SK-N-SH treated with all-trans-retinoic acid at 6 μM for 48 hours (cell line): Measurements from ENCODE around the gene SGO1.

Experiments used
- ATAC-seq: fragments of 200-7000 bp; cut with Tn5 transposase; 3 replicates; pipeline ENCODE4 v1.9.1; 2020; ENCODE audit warnings: mild to moderate bottlenecking, moderate library complexity
- ARNTL ChIP-seq: fragments of 450-650 bp; formaldehyde crosslinking; IDR thresholded peaks from 2 replicates; pipeline ENCODE4 v1.5.0; 2020; ENCODE audit warnings: low read depth, mild to moderate bottlenecking, moderate library complexity, borderline replicate concordance
- BACH2 ChIP-seq: fragments of 250-450 bp; sonication (Bioruptor Pico); IDR thresholded peaks from 2 replicates; pipeline ENCODE4 v1.9.0; 2021; ENCODE audit warnings: mild to moderate bottlenecking, borderline replicate concordance
- CSDC2 ChIP-seq: fragments of 250-450 bp; sonication (Bioruptor Pico); IDR thresholded peaks from 2 replicates; pipeline ENCODE4 v1.5.0; 2020; ENCODE audit warnings: mild to moderate bottlenecking, moderate library complexity
- CSRNP3 ChIP-seq: fragments of 250-450 bp; sonication (Bioruptor Pico); IDR thresholded peaks from 2 replicates; pipeline ENCODE4 v1.5.1; 2021; ENCODE audit warnings: mild to moderate bottlenecking, moderate library complexity
- ESRRG ChIP-seq: fragments of 250-450 bp; sonication (Bioruptor Pico); IDR thresholded peaks from 2 replicates; pipeline ENCODE4 v1.6.1; 2021; ENCODE audit warnings: mild to moderate bottlenecking
- GLIS3 ChIP-seq: fragments of 250-450 bp; sonication (Bioruptor Pico); IDR thresholded peaks from 2 replicates; pipeline ENCODE4 v1.5.0; 2020; ENCODE audit warnings: mild to moderate bottlenecking, moderate library complexity
- ISL1 ChIP-seq: fragments of 250-450 bp; sonication (Bioruptor Pico); IDR thresholded peaks from 2 replicates; pipeline ENCODE4 v2.1.2; 2022; ENCODE audit warnings: mild to moderate bottlenecking, moderate library complexity
- PATZ1 ChIP-seq: fragments of 250-450 bp; sonication (Bioruptor Pico); IDR thresholded peaks from 2 replicates; pipeline ENCODE4 v1.8.0; 2020; ENCODE audit warnings: mild to moderate bottlenecking, moderate library complexity, borderline replicate concordance
- POU6F1 ChIP-seq: fragments of 250-450 bp; sonication (Bioruptor Pico); IDR thresholded peaks from 2 replicates; pipeline ENCODE4 v1.8.0; 2021; ENCODE audit warnings: low read depth, mild to moderate bottlenecking, moderate library complexity, borderline replicate concordance
- PPARA ChIP-seq: fragments of 250-450 bp; sonication (Bioruptor Pico); IDR thresholded peaks from 2 replicates; pipeline ENCODE4 v1.5.0; 2020; ENCODE audit warnings: mild to moderate bottlenecking, borderline replicate concordance
- RARB ChIP-seq: fragments of 250-450 bp; sonication (Bioruptor Pico); IDR thresholded peaks from 2 replicates; pipeline ENCODE4 v1.8.0; 2021; ENCODE audit warnings: mild to moderate bottlenecking, moderate library complexity
- SNAI2 ChIP-seq: fragments of 250-450 bp; sonication (Bioruptor Pico); IDR thresholded peaks from 2 replicates; pipeline ENCODE4 v1.5.0; 2020; ENCODE audit warnings: mild to moderate bottlenecking, moderate library complexity
- TCF4 ChIP-seq: fragments of 250-450 bp; sonication (Bioruptor Pico); IDR thresholded peaks from 2 replicates; pipeline ENCODE4 v1.8.0; 2021; ENCODE audit warnings: mild to moderate bottlenecking, moderate library complexity, borderline replicate concordance
- TOX ChIP-seq: fragments of 250-450 bp; sonication (Bioruptor Pico); IDR thresholded peaks from 2 replicates; pipeline ENCODE4 v1.8.0; 2021; ENCODE audit warnings: mild to moderate bottlenecking, moderate library complexity, borderline replicate concordance
- TSHZ2 ChIP-seq: fragments of 250-450 bp; sonication (Bioruptor Pico); IDR thresholded peaks from 2 replicates; pipeline ENCODE4 v1.5.0; 2020; ENCODE audit warnings: mild to moderate bottlenecking, moderate library complexity
- ZC3H10 ChIP-seq: fragments of 250-450 bp; sonication (Bioruptor Pico); IDR thresholded peaks from 2 replicates; pipeline ENCODE4 v1.5.1; 2021; ENCODE audit warnings: mild to moderate bottlenecking, moderate library complexity
- ZFP3 ChIP-seq: fragments of 250-450 bp; sonication (Bioruptor Pico); IDR thresholded peaks from 2 replicates; pipeline ENCODE4 v1.5.0; 2020; ENCODE audit warnings: mild to moderate bottlenecking, moderate library complexity
- ZFP30 ChIP-seq: fragments of 450-650 bp; formaldehyde crosslinking; IDR thresholded peaks from 2 replicates; pipeline ENCODE4 v1.5.0; 2022; ENCODE audit warnings: mild to moderate bottlenecking, moderate library complexity
- ZNF565 ChIP-seq: fragments of 450-650 bp; formaldehyde crosslinking; conservative IDR thresholded peaks from 2 replicates; pipeline ENCODE4 v1.5.0; 2020; ENCODE audit warnings: low read depth, mild to moderate bottlenecking, moderate library complexity
- ZNF8 ChIP-seq: fragments of 450-650 bp; formaldehyde crosslinking; IDR thresholded peaks from 2 replicates; pipeline ENCODE4 v1.5.0; 2020; ENCODE audit warnings: mild to moderate bottlenecking, moderate library complexity

The SGO1 gene

GRCh38 chr3:20232906-20233780 is 47.1 kb upstream of the SGO1 start:
- TF ChIP-seq TCF4 (CRISPR knock-in tag) (no peak), SNAI2 (CRISPR knock-in tag) (no peak), CSRNP3 (CRISPR knock-in tag) (no peak), ISL1 (CRISPR knock-in tag) (no peak), BACH2 (CRISPR knock-in tag) (no peak), ZFP30 (no peak), ZC3H10 (no peak)
- ATAC-seq, result no peak

GRCh38 chr3:20230954-20231353 is 44.9 kb upstream of the SGO1 start:
- ATAC-seq, result no peak
- TF ChIP-seq PPARA (CRISPR knock-in tag) (no peak), ZC3H10 (no peak), BACH2 (CRISPR knock-in tag) (no peak), GLIS3 (CRISPR knock-in tag) (no peak)
- TF ChIP-seq, all 23 proteins: peak for 0

- ATAC-seq, result peak; percentile 74
- TF ChIP-seq ARNTL (no peak), PATZ1 (CRISPR knock-in tag) (no peak), ZFP30 (no peak), SNAI2 (CRISPR knock-in tag) (no peak), ZC3H10 (no peak), ZFP3 (no peak), BACH2 (CRISPR knock-in tag) (no peak), ZNF8 (no peak), TOX (no peak), ESRRG (CRISPR knock-in tag) (no peak)
Observed at GRCh38 chr3:20225769-20226168, 39.8 kb upstream of the SGO1 start.

GRCh38 chr3:20222274-20222673 is 36.3 kb upstream of the SGO1 start:
- no peak for ATAC-seq
- no peak for TF ChIP-seq GLIS3 (CRISPR knock-in tag)
- TF ChIP-seq POU6F1 (CRISPR knock-in tag), result no peak
- TF ChIP-seq CSRNP3 (CRISPR knock-in tag), result no peak
- TF ChIP-seq ZFP3, result no peak
- TF ChIP-seq ESRRG (CRISPR knock-in tag), result no peak
- TF ChIP-seq ZC3H10, result no peak
- TF ChIP-seq CSDC2 (CRISPR knock-in tag), result no peak
- TF ChIP-seq ZNF565 (CRISPR knock-in tag), result no peak
- no peak for TF ChIP-seq RARB (CRISPR knock-in tag)
- no peak for TF ChIP-seq ZNF8
- no peak for TF ChIP-seq BACH2 (CRISPR knock-in tag)
- TF ChIP-seq TCF4 (CRISPR knock-in tag), result no peak
- no peak for TF ChIP-seq TSHZ2 (CRISPR knock-in tag)
- TF ChIP-seq ISL1 (CRISPR knock-in tag), result no peak
- TF ChIP-seq SNAI2 (CRISPR knock-in tag), result no peak
